CD4-positive, alpha-beta T cell treated with Interleukin-1 beta for 1 hour (primary cell): ENCODE results near the gene ZCCHC24.

ENCODE experiments used
- DNase-seq, 2 donors: peaks; one replicate each; pipeline ENCODE4 v3.0.0-alpha.2; 2020 to 2022

The ZCCHC24 gene

GRCh38 chr10:79409038-79409725 is 36.2 kb downstream of the ZCCHC24 start:
- no peak for DNase-seq

GRCh38 chr10:79407811-79408795 is 37.3 kb downstream of the ZCCHC24 start:
- DNase-seq, result no peak

GRCh38 chr10:79407423-79407796 is 38.0 kb downstream of the ZCCHC24 start:
- no peak for DNase-seq

GRCh38 chr10:79406683-79407422 is 38.6 kb downstream of the ZCCHC24 start:
- DNase-seq, result no peak

- no peak for DNase-seq
These were observed 39.4 kb downstream of the ZCCHC24 start for GRCh38 chr10:79405995-79406515.

- DNase-seq, result no peak
These were observed 40.0 kb downstream of the ZCCHC24 start for GRCh38 chr10:79405221-79405994.

GRCh38 chr10:79404690-79405131 is 40.7 kb downstream of the ZCCHC24 start:
- no peak for DNase-seq

GRCh38 chr10:79404231-79404609 is 41.2 kb downstream of the ZCCHC24 start:
- no peak for DNase-seq

- no peak for DNase-seq
These were observed 41.8 kb downstream of the ZCCHC24 start for GRCh38 chr10:79403441-79404230.

GRCh38 chr10:79402951-79403350 is 42.5 kb downstream of the ZCCHC24 start:
- DNase-seq, result no peak

GRCh38 chr10:79402625-79402946 is 42.8 kb downstream of the ZCCHC24 start:
- no peak for DNase-seq

GRCh38 chr10:79401015-79401921 is 44.2 kb downstream of the ZCCHC24 start:
- DNase-seq, result no peak

- peak; percentile 24 to 27 for DNase-seq
These were observed 45.0 kb downstream of the ZCCHC24 start for GRCh38 chr10:79400146-79401004.

- DNase-seq, result peak in 1 of 2 donors; percentile 5
These were observed 46.1 kb downstream of the ZCCHC24 start for GRCh38 chr10:79399223-79399831.

GRCh38 chr10:79398642-79399041 is 46.8 kb downstream of the ZCCHC24 start:
- no peak for DNase-seq

- no peak for DNase-seq
These were observed 47.7 kb downstream of the ZCCHC24 start for GRCh38 chr10:79397575-79398303.

- no peak for DNase-seq
These were observed 48.4 kb downstream of the ZCCHC24 start for GRCh38 chr10:79397051-79397450.

GRCh38 chr10:79396520-79396919 is 48.9 kb downstream of the ZCCHC24 start:
- DNase-seq, result no peak
